Esophagus squamous epithelium (tissue), 4 donors: Measurements from ENCODE around the gene VKORC1L1.

Experiments used
- POLR2A ChIP-seq, 4 donors: fragments of 450-650 bp; IDR thresholded peaks; one replicate each; pipeline ENCODE4 v1.6.1; 2017; ENCODE audit warnings: antibody characterized with exemption in 4 of 4, mild to moderate bottlenecking in 4 of 4, moderate library complexity in 3 of 4
- TF ChIP-seq, protein P1 (sequence below), 6 experiments: fragments of 450-650 bp in 4 of 6; fragments of 200-600 bp in 2 of 6; sonication (generic) in 2 of 6; IDR thresholded peaks; one replicate each; pipeline ENCODE4 v1.5.1; 2016 to 2019; ENCODE audit warnings: antibody characterized with exemption in 6 of 6, mild to moderate bottlenecking in 4 of 6, moderate library complexity in 4 of 6

DNA sequence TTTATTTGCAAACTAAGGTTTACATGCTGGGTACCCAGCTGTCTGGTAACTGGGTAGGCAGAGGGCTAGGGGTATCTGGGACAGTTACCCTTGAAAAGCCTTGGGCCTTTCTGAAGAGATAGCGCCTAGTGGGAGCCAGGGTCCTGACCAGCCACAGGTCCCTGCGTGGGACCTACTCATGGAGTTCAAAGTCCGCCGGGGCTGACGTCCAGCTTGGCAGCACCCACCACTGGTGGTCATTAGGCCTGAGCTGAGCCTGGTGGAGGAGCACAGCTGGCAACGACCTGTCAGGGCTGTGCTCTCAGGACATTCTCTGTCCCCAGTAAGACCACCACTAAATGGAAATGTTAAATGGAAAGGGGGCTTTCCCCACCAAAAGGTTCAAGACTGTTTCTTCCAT lies 89.2 kb downstream of the VKORC1L1 start:
- TF ChIP-seq, protein P1, sequence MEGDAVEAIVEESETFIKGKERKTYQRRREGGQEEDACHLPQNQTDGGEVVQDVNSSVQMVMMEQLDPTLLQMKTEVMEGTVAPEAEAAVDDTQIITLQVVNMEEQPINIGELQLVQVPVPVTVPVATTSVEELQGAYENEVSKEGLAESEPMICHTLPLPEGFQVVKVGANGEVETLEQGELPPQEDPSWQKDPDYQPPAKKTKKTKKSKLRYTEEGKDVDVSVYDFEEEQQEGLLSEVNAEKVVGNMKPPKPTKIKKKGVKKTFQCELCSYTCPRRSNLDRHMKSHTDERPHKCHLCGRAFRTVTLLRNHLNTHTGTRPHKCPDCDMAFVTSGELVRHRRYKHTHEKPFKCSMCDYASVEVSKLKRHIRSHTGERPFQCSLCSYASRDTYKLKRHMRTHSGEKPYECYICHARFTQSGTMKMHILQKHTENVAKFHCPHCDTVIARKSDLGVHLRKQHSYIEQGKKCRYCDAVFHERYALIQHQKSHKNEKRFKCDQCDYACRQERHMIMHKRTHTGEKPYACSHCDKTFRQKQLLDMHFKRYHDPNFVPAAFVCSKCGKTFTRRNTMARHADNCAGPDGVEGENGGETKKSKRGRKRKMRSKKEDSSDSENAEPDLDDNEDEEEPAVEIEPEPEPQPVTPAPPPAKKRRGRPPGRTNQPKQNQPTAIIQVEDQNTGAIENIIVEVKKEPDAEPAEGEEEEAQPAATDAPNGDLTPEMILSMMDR (IDR thresholded peaks at IDR 0.05) = no peak
- no peak for TF ChIP-seq POLR2A (IDR thresholded peaks at IDR 0.05)
